ENCODE data around the gene CEMIP.

DNA sequence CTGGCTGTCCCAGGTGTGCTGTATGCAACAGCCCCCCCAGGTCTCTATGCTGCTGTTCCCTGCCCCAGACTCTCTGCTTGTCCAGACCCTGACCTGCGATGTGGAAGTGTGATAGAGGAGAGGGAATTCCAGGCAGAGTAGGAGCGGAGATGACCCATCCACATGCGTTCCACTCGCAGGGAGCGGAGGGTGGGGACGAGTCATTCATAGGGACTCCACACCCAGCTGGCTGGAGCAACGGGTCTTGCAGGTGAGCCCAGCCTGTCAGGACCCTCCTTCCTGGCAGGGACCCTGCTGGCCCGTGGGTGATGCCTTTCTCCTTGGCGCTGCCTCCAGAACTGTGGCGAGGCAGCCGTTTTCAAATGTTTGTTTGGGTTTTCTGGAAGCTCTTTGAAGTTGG lies 58.8 kb downstream of the CEMIP start:
- TF ChIP-seq, protein P1, sequence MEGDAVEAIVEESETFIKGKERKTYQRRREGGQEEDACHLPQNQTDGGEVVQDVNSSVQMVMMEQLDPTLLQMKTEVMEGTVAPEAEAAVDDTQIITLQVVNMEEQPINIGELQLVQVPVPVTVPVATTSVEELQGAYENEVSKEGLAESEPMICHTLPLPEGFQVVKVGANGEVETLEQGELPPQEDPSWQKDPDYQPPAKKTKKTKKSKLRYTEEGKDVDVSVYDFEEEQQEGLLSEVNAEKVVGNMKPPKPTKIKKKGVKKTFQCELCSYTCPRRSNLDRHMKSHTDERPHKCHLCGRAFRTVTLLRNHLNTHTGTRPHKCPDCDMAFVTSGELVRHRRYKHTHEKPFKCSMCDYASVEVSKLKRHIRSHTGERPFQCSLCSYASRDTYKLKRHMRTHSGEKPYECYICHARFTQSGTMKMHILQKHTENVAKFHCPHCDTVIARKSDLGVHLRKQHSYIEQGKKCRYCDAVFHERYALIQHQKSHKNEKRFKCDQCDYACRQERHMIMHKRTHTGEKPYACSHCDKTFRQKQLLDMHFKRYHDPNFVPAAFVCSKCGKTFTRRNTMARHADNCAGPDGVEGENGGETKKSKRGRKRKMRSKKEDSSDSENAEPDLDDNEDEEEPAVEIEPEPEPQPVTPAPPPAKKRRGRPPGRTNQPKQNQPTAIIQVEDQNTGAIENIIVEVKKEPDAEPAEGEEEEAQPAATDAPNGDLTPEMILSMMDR (IDR thresholded peaks at IDR 0.05; ENCODE audit: insufficient read depth, low read depth, low read length), result no peak
- TF ChIP-seq EZH2 (IDR thresholded peaks at IDR 0.05; ENCODE audit: insufficient read depth, low read length), result no peak
